Activated T-helper 1 cell treated with anti-CD3 and anti-CD28 coated beads, Interleukin-12 subunit alpha, Interleukin-12 subunit beta, Interleukin-2, Interleukin-4 antibody, amounts not matched to agents 30 ng/mL and 10 ng/mL and 1 ng/mL, durations not matched to agents 14 hours and 24 hours and 36 hours (primary cell): ENCODE results near the gene ADAMTS16. TPM values are rescaled to one million over a fixed set of nuclear protein-coding genes. Genes with fewer than 3 reads are reported as not detected.
"Not testable (repeated sequence)": the region's sequence is repeated elsewhere in the genome, so short reads cannot be mapped to it uniquely, and the experiment has no call there.

ENCODE experiments used
- DNase-seq: peaks from one replicate; pipeline ENCODE4 v3.0.0; 2021; ENCODE audit warnings: low spot score
- H3K27ac Mint-ChIP-seq: one replicate; pipeline ENCODE4 v1.8.0; 2021; ENCODE audit warnings: mild to moderate bottlenecking, mixed read lengths
- H3K27me3 Mint-ChIP-seq: one replicate; pipeline ENCODE4 v1.8.0; 2022; ENCODE audit warnings: mild to moderate bottlenecking, moderate library complexity, mixed read lengths; ENCODE audit not compliant: insufficient read depth
- H3K36me3 Mint-ChIP-seq: one replicate; pipeline ENCODE4 v1.8.0; 2021; ENCODE audit warnings: low read depth, mixed read lengths
- H3K4me1 Mint-ChIP-seq: one replicate; pipeline ENCODE4 v1.8.0; 2021; ENCODE audit warnings: low read depth, mixed read lengths
- H3K4me3 Mint-ChIP-seq: one replicate; pipeline ENCODE4 v1.8.0; 2021; ENCODE audit warnings: mild to moderate bottlenecking, moderate library complexity, mixed read lengths
- H3K9me3 Mint-ChIP-seq: one replicate; pipeline ENCODE4 v1.8.0; 2021; ENCODE audit warnings: mixed read lengths
- intact Hi-C: fragments of 100-400 bp; cut with micrococcal nuclease; formaldehyde crosslinking; loops from one replicate; pipeline ENCODE4 v1.15.1; 2024
- total RNA-seq: library from RNA; stranded (reverse); gene quantifications from 2 replicates; pipeline ENCODE4 v1.2.3, GENCODE V29; 2022

ADAMTS16 gene
- total RNA-seq, 1 donor from 2014 or later, result not detected

- Mint-ChIP-seq H3K4me1 (no peaks in the 10 kb centered on the region), H3K36me3 (no peaks in the 10 kb centered on the region), H3K4me3 (no peak overlapping the region), H3K9me3 (peaks cover 5% of the 10 kb centered on the region), H3K27ac (no peak overlapping the region), H3K27me3 (no peaks in the 10 kb centered on the region)
- DNase-seq, result no peak
- intact Hi-C loops, result no loop called here
Observed at GRCh38 chr5:5132234-5132633, 7.9 kb upstream of the ADAMTS16 start.

GRCh38 chr5:5132693-5133295, 7.3 kb upstream of the ADAMTS16 start:
- Mint-ChIP-seq H3K27me3 (no peaks in the 10 kb centered on the region), H3K9me3 (peaks cover 5% of the 10 kb centered on the region)
- intact Hi-C loops, result no loop called here

GRCh38 chr5:5134107-5134506, 6.0 kb upstream of the ADAMTS16 start:
- no peaks in the 10 kb centered on the region for H3K36me3 Mint-ChIP-seq
- H3K9me3 Mint-ChIP-seq, result peaks cover 5% of the 10 kb centered on the region
- intact Hi-C loops, result no loop called here
- no peak overlapping the region for H3K27ac Mint-ChIP-seq
- no peak for DNase-seq
- H3K4me1 Mint-ChIP-seq, result no peaks in the 10 kb centered on the region
- no peak overlapping the region for H3K4me3 Mint-ChIP-seq
- peaks cover 3% of the 10 kb centered on the region for H3K27me3 Mint-ChIP-seq

More at GRCh38 chr5:5132693-5133295, 7.3 kb upstream of the ADAMTS16 start:
- DNase-seq, result no peak
- no peaks in the 10 kb centered on the region for H3K4me1 Mint-ChIP-seq
- H3K4me3 Mint-ChIP-seq, result no peak overlapping the region
- H3K36me3 Mint-ChIP-seq, result no peaks in the 10 kb centered on the region
- H3K27ac Mint-ChIP-seq, result no peak overlapping the region

- H3K27me3 Mint-ChIP-seq, result peaks cover 8% of the 10 kb centered on the region
- no peak for DNase-seq
- H3K27ac Mint-ChIP-seq, result no peak overlapping the region
- peaks cover 4% of the 10 kb centered on the region for H3K4me1 Mint-ChIP-seq
- no peak overlapping the region for H3K4me3 Mint-ChIP-seq
- intact Hi-C loops, result no loop called here
- peaks cover 5% of the 10 kb centered on the region for H3K9me3 Mint-ChIP-seq
- H3K36me3 Mint-ChIP-seq, result no peaks in the 10 kb centered on the region
Observed at GRCh38 chr5:5135957-5136676, 4.0 kb upstream of the ADAMTS16 start.

GRCh38 chr5:5137851-5138250, 2.3 kb upstream of the ADAMTS16 start:
- H3K9me3 Mint-ChIP-seq, DNase-seq, H3K36me3 Mint-ChIP-seq, H3K27ac Mint-ChIP-seq, H3K4me1 Mint-ChIP-seq, intact Hi-C loops, H3K4me3 Mint-ChIP-seq: not testable (repeated sequence)
- peaks cover 15% of the 10 kb centered on the region for H3K27me3 Mint-ChIP-seq

GRCh38 chr5:5139336-5139776, 774 bp upstream of the ADAMTS16 start:
- H3K4me1 Mint-ChIP-seq, result peaks cover 5% of the 10 kb centered on the region
- intact Hi-C loops, result no loop called here
- H3K4me3 Mint-ChIP-seq, result no peak overlapping the region
- no peaks in the 10 kb centered on the region for H3K36me3 Mint-ChIP-seq
- H3K9me3 Mint-ChIP-seq, result no peaks in the 10 kb centered on the region
- H3K27ac Mint-ChIP-seq, result no peak overlapping the region
- DNase-seq, result no peak
- peaks cover 19% of the 10 kb centered on the region for H3K27me3 Mint-ChIP-seq

GRCh38 chr5:5140479-5141338, 579 bp downstream of the ADAMTS16 start:
- H3K9me3 Mint-ChIP-seq, result no peaks in the 10 kb centered on the region
- DNase-seq, result no peak
- H3K4me1 Mint-ChIP-seq, result peaks cover 5% of the 10 kb centered on the region
- no peak overlapping the region for H3K4me3 Mint-ChIP-seq
- H3K27me3 Mint-ChIP-seq, result peaks cover 19% of the 10 kb centered on the region
- no peaks in the 10 kb centered on the region for H3K36me3 Mint-ChIP-seq
- no peak overlapping the region for H3K27ac Mint-ChIP-seq
- intact Hi-C loops, result loop anchor here (1.0 kb wide), 1 partner anchor 281 kb away; no protein-coding TSS in a partner anchor

GRCh38 chr5:5141339-5141599, 1.1 kb downstream of the ADAMTS16 start:
- intact Hi-C loops, result loop anchor here (1.0 kb wide), 1 partner anchor 280 kb away; no protein-coding TSS in a partner anchor
- Mint-ChIP-seq H3K36me3 (no peaks in the 10 kb centered on the region), H3K4me3 (no peak overlapping the region), H3K27me3 (peaks cover 19% of the 10 kb centered on the region), H3K4me1 (peaks cover 5% of the 10 kb centered on the region), H3K9me3 (no peaks in the 10 kb centered on the region), H3K27ac (no peak overlapping the region)
- no peak for DNase-seq

GRCh38 chr5:5141625-5142525, 1.7 kb downstream of the ADAMTS16 start:
- H3K4me1 Mint-ChIP-seq, result peaks cover 5% of the 10 kb centered on the region
- no peak overlapping the region for H3K4me3 Mint-ChIP-seq
- DNase-seq, result peak; percentile 4
- no peak overlapping the region for H3K27ac Mint-ChIP-seq
- intact Hi-C loops, result loop anchor here (1.0 kb wide), 1 partner anchor 279 kb away; no protein-coding TSS in a partner anchor
- no peaks in the 10 kb centered on the region for H3K36me3 Mint-ChIP-seq
- no peaks in the 10 kb centered on the region for H3K9me3 Mint-ChIP-seq
- peaks cover 19% of the 10 kb centered on the region for H3K27me3 Mint-ChIP-seq

GRCh38 chr5:5144441-5144840, 4.3 kb downstream of the ADAMTS16 start:
- no peaks in the 10 kb centered on the region for H3K9me3 Mint-ChIP-seq
- peaks cover 5% of the 10 kb centered on the region for H3K4me1 Mint-ChIP-seq
- no peak overlapping the region for H3K4me3 Mint-ChIP-seq
- peaks cover 16% of the 10 kb centered on the region for H3K27me3 Mint-ChIP-seq
- intact Hi-C loops, result no loop called here
- DNase-seq, result no peak
- H3K36me3 Mint-ChIP-seq, result no peaks in the 10 kb centered on the region
- H3K27ac Mint-ChIP-seq, result no peak overlapping the region

GRCh38 chr5:5145651-5146529, 5.8 kb downstream of the ADAMTS16 start:
- H3K36me3 Mint-ChIP-seq, result no peaks in the 10 kb centered on the region
- no peaks in the 10 kb centered on the region for H3K9me3 Mint-ChIP-seq
- intact Hi-C loops, result no loop called here
- H3K27me3 Mint-ChIP-seq, result peaks cover 13% of the 10 kb centered on the region
- H3K4me3 Mint-ChIP-seq, result no peak overlapping the region
- peaks cover 4% of the 10 kb centered on the region for H3K4me1 Mint-ChIP-seq
- DNase-seq, result no peak
- H3K27ac Mint-ChIP-seq, result no peak overlapping the region
